Prostate gland (tissue), 2 donors: ENCODE measurements around the gene THAP10.

Source experiments
- CTCF ChIP-seq, 4 experiments: fragments of 200-600 bp in 2 of 4; fragments of 450-650 bp in 2 of 4; sonication (generic) in 2 of 4; IDR thresholded peaks; 1 replicate in 3 of 4; 2 replicates in 1 of 4; pipeline ENCODE4 v1.5.1; 2016 to 2019; ENCODE audit warnings: antibody characterized with exemption in 4 of 4, mild to moderate bottlenecking in 2 of 4, moderate library complexity in 2 of 4
- POLR2A ChIP-seq: fragments of 450-650 bp; IDR thresholded peaks from one replicate; pipeline ENCODE4 v1.6.1; 2016; ENCODE audit warnings: antibody characterized with exemption, mild to moderate bottlenecking
- POLR2AphosphoS5 ChIP-seq: sonication (generic); formaldehyde crosslinking; IDR thresholded peaks from one replicate; pipeline ENCODE4 v1.6.1; 2017; ENCODE audit warnings: antibody characterized with exemption

DNA sequence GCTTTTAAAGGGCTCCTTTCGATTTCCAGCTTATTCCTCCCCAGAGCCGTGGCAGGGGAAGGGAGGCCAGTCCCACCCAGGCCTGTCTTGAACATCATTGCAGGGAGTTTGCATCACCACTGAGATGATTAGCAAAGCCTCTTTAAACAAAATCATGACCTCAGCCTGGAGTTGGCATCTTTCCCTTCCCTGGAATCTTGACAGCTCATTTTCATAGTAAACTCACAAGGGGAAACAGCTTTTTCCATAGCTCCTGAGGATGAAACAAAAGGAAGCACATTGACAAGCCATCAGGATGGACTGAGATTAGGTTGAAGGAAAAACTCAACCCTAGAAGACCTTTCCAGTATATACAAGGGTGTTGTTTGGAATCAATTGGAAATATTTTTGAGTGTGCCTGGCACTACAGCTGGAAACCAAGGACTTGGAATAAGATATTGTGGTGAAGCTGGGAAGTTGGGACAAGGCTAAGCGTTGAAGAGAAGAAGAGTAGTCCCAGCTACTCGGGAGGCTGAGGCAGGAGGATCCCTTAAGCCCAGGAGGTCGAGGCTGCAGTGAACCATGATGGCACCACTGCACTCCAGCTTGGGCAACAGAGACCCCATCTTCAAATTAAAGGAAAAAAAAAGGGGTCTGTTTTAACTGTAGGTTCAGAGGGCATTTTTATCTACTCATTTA lies 35.2 kb downstream of the THAP10 start:
- no peak for TF ChIP-seq CTCF (IDR thresholded peaks at IDR 0.05)
- TF ChIP-seq POLR2AphosphoS5, result no peak
- no peak for TF ChIP-seq POLR2A
